HepG2 (cell line): ENCODE measurements around the gene MYO18B. TPM values are rescaled to one million over a fixed set of nuclear protein-coding genes. Genes with fewer than 3 reads are reported as not detected.

Experiments
- FOSL2 ChIP-seq: sonication (generic); formaldehyde crosslinking; IDR thresholded peaks from 2 replicates; pipeline ENCODE4 v1.4.0; 2020; ENCODE audit warnings: missing genetic modification reagents
- KIAA2018 ChIP-seq: sonication (generic); formaldehyde crosslinking; IDR thresholded peaks from 2 replicates; pipeline ENCODE4 v1.5.0; 2020; ENCODE audit warnings: mild to moderate bottlenecking, missing genetic modification reagents, borderline replicate concordance
- MAX ChIP-seq: IDR thresholded peaks from 2 replicates; pipeline ENCODE4 v1.6.1; 2012; ENCODE audit warnings: inconsistent platforms
- MAZ ChIP-seq, 2 experiments: sonication (generic) in 1 of 2; formaldehyde crosslinking in 1 of 2; IDR thresholded peaks; 2 replicates each; pipeline versions ENCODE4 v1.5.0 to v1.6.1; 2012 to 2020; ENCODE audit warnings: low read depth in 2 of 2, mild to moderate bottlenecking in 2 of 2, borderline replicate concordance in 1 of 2, improper control_type of control experiment in 1 of 2, low read length in 1 of 2, missing genetic modification reagents in 1 of 2, moderate library complexity in 1 of 2
- SOX6 ChIP-seq, 2 experiments: fragments of 450-650 bp in 1 of 2; sonication (generic) in 1 of 2; formaldehyde crosslinking in 1 of 2; IDR thresholded peaks; 2 replicates each; pipeline versions ENCODE4 v1.4.0 to v1.6.1; 2017 to 2020; ENCODE audit warnings: antibody characterized with exemption in 1 of 2, mild to moderate bottlenecking in 1 of 2, missing genetic modification reagents in 1 of 2
- TERF1 ChIP-seq: sonication (generic); formaldehyde crosslinking; IDR thresholded peaks from 2 replicates; pipeline ENCODE4 v1.8.0; 2022; ENCODE audit warnings: mild to moderate bottlenecking, missing genetic modification reagents, moderate library complexity
- USF2 ChIP-seq, 2 experiments: sonication (generic) in 1 of 2; formaldehyde crosslinking in 1 of 2; IDR thresholded peaks; 2 replicates each; pipeline versions ENCODE4 v1.5.1 to v1.6.1; 2011 to 2020; ENCODE audit warnings: borderline replicate concordance in 1 of 2, low read depth in 1 of 2, low read length in 1 of 2, mild to moderate bottlenecking in 1 of 2, missing genetic modification reagents in 1 of 2, moderate library complexity in 1 of 2
- ZBTB4 ChIP-seq: sonication (generic); formaldehyde crosslinking; IDR thresholded peaks from 2 replicates; pipeline ENCODE4 v1.4.0; 2020; ENCODE audit warnings: missing genetic modification reagents, mild to moderate bottlenecking, borderline replicate concordance
- ZFP37 ChIP-seq: sonication (generic); formaldehyde crosslinking; IDR thresholded peaks from 2 replicates; pipeline ENCODE4 v1.4.0; 2020; ENCODE audit warnings: missing genetic modification reagents, borderline replicate concordance
- ZNF350 ChIP-seq: sonication (generic); formaldehyde crosslinking; IDR thresholded peaks from 2 replicates; pipeline ENCODE4 v1.4.0; 2020; ENCODE audit warnings: mild to moderate bottlenecking, low read depth, missing genetic modification reagents, borderline replicate concordance
- polyA plus RNA-seq, 8 experiments: library from polyadenylated mRNA; depleted of rRNA in 3 of 8; stranded (reverse) in 7 of 8; unstranded in 1 of 8; fragments of >200 nt; fragmentation: Illumina TruSeq in 4 of 8; extraction: Trizol in 4 of 8; gene quantifications; 2 replicates each; pipeline versions ENCODE4 v1.2.1 to v1.2.3, GENCODE V29; 2011 to 2016; ENCODE audit warnings: low read depth in 4 of 8, missing spikeins in 1 of 8, mixed read lengths in 1 of 8; ENCODE audit not compliant: insufficient read depth in 1 of 8
- total RNA-seq, 5 experiments: library from RNA; depleted of rRNA; stranded (reverse); fragments of >200 nt; fragmentation: Illumina TruSeq; extraction: Trizol; gene quantifications; 2 replicates each; pipeline ENCODE4 v1.2.3, GENCODE V29; 2016; ENCODE audit warnings: low read depth in 1 of 5

Gene MYO18B
- total and polyA plus RNA-seq, 2 of the 13 experiments (the other 11 are each of a cell fraction or from before 2014, with no cell fraction given), result 0.01 TPM; not detected in 1

GRCh38 chr22:25748704-25749103 lies 6.7 kb downstream of the MYO18B start (continued):
- no peak for TF ChIP-seq TERF1 (CRISPR knock-in tag)
- TF ChIP-seq USF2 (IDR thresholded peaks at IDR 0.05; ENCODE audit: low read depth, low read length), result no peak
- no peak for TF ChIP-seq USF2 (CRISPR knock-in tag; IDR thresholded peaks at IDR 0.05; ENCODE audit: borderline replicate concordance)
- TF ChIP-seq MAX, result peak; percentile 42; the same call in 1 of the 2 replicates
- 0 out of 2 replicates have a peak, but pooled peaks have one; percentile 15 for TF ChIP-seq FOSL2 (CRISPR knock-in tag)
- TF ChIP-seq ZNF350 (CRISPR knock-in tag), result no peak
- no peak for TF ChIP-seq ZBTB4 (CRISPR knock-in tag)
- TF ChIP-seq KIAA2018 (CRISPR knock-in tag), result no peak
- no peak for TF ChIP-seq ZFP37 (CRISPR knock-in tag)
- no peak for TF ChIP-seq SOX6 (IDR thresholded peaks at IDR 0.05)
- peak; percentile 15; the same call in 1 of the 2 replicates for TF ChIP-seq SOX6 (CRISPR knock-in tag; IDR thresholded peaks at IDR 0.05)
- no peak for TF ChIP-seq MAZ (IDR thresholded peaks at IDR 0.05; ENCODE audit: borderline replicate concordance, low read depth, low read length)
- TF ChIP-seq MAZ (CRISPR knock-in tag; IDR thresholded peaks at IDR 0.05; ENCODE audit: low read depth), result no peak
